HG03354 (cell line): Measurements from ENCODE around the gene KCTD6.

ENCODE experiments used
- ATAC-seq: cut with Tn5 transposase; IDR thresholded peaks from one replicate; pipeline ENCODE4 v1.9.1; 2021; ENCODE audit warnings: mild to moderate bottlenecking; ENCODE audit not compliant: unreplicated experiment, poor library complexity, severe bottlenecking

KCTD6 gene

DNA sequence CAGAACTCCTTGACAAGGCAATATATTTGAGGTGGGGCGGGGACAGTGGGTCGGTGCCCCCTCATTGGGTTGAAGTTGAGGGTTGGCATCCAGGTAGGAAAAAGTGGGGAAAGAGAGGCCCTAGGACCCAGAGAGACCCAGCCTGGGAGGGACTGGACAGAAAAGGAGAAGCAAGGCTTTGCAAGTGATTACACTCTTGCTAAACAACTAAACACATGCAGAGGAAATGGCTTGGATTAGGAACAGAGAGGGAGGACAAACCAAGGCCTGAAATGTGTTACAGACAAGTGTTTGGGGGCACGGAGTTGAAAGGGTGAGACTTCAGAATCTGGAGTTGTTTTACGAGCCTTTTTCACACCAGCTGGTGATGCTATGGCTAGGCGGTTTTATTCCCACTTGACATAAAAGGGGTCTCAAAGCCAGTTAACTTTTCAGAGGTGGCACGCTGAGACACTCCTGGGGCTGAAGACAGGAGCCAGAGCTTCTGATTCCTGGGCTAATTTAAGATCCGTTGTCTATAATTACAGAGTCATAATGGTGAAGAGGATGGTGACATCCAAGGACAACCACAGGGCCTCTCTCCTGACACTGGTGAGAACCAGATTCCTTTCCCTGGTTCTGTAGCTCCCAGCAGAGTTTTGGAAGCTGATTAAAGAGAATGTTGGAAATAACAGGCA, 7.7 kb upstream of the KCTD6 start:
- no peak for ATAC-seq

DNA sequence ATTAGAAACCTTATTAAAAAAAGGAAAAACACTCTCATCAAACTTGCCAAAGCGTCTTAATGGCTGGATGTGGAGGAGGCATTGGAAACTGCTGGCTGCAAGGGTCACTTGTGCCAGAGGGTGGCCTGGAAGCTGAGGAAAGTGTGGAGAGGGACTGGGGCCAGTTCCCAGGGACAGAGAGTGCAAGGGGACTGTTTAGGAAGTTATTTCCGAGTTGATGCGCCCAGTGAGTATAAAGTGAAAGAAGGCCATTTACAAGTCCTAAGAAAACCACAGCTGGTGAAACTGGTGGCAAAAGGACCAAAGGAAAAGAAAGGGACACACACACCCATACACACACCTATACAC, 7.2 kb upstream of the KCTD6 start:
- ATAC-seq, result no peak

DNA sequence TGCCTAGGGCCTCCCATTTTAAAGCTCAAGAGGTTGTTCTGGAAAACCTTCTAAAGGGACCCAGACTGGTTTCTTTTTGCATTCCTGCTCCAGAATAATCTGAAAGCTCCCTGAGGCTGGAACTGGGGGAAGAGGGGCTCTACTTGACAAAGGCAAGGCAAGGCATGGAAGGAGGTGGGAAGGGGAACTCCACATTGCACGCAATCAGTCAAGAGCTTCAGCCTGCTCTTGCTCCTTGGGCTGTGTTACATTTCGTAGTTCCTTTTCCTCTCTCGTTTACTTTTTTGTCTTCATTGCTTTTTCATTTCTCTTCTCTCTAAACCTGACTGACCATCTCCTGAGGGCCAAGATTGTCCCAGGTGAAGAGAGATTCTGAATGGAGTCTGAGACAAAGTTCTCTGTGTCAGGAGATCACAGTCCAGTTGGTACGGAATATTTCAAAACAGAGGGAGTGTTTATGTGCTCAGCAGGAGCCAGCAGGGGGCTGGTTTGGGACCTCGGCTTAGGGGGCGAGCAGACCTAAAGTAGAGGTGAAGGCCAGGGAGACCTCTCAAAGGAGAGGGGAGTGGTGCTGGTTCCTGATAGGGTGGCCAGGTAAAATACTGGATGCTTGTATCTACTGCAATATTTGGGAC, 6.0 kb upstream of the KCTD6 start:
- ATAC-seq, result no peak

DNA sequence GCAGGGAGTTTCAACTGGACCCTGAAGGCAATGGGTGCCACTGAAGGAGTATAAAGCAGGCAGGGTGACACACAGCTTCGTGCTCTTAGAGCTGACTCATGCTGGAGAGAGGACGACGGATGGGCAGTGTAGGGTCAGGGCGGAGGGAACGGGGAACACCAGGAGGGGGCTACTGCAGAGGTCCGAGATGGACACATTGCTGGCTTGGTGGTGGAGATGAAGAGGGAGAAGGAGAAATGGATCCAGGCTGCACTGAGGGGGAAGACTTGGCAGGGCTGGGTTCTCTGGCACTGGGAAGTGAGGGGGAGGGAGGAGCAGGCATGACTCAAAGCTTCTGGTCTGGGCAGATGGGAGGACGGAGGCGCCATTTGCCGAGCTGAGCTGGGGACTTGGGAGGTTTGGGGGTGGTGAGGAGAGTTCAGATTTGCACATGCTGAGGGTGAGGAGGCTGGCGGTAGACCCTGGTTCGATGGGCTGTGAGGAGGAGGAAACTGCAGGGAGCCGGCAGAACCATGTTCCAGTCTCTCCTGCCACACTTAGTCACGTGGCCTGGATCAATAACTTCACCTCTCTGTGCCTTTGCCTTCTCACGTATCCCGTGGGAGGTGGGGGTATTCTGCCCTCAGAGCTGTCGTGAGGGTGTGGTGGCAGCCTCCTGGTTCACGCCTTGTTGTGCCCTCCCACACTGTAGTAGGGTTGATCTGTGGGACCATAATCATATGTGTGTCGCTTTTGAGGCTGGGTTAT, 4.6 kb upstream of the KCTD6 start:
- no peak for ATAC-seq

DNA sequence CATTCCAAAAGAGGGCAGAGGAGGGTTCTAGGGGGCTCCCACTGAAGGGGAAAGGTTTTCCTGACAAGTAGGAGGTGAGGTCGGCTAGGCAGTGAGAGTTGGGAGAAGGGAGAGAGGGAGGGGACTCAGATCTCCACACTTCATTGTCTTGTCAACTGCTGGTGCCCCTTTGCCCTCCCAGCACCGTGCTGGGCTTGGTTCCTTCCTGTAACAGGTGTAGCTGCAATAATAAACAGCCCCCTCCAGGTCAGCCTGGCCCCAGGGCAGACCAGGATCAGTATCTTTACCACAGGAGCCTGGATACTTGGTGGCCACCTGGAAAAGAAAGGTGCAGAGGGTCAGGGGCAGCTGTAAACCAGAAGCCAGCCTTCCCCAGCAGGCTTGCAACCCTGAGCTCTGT, 2.9 kb upstream of the KCTD6 start:
- no peak for ATAC-seq

DNA sequence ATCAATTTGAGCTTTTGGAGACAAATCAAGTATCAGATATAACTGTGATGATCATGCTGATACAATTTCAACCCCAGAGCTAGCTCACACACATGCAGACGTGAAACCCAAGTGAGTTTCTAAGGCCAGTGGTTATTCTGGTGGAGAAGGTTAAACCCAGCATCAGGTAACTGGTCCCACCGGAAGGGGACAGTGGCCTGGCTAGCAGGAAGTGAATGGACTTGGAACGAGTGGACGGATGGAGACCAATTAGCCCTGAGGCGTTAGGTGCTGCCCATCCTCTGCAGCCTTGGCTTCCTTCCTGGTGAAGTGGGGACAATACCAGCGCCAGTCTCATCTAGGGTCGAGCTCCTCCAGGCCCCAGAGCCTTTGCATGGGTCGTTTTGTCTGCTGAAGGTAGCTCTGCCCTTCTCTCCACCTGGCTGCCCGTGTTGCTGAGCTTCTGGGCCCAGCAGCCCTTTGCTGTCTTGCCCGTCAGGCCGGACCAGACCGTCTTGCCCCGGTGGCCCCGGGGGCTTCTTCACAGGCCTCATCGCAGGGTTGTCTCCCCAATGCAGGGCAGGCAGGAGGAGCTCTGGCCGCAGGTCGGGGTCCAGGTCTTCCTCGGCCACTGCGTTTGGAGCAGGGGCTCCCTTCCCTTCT, 915 bp upstream of the KCTD6 start:
- no peak for ATAC-seq

DNA sequence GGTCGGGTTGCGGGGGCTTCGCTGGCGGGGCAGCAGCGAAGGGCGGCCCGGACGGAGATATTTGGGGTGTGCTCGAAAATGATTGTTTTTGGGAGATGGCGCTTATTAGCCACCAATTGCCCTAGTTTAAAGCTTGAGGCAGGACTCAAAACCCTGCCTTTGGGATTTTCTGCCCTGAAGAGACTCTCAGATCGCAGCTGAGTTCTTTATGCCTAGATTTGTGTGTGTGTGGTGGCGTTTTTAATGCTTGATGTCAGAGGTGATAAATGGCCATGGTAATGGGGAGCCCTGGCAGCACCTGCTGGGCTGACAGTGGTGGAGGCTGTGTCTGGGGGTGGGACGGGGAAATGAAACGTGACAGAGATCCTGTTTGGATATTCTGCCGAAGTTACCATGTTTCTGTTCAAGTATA, 604 bp downstream of the KCTD6 start:
- no peak for ATAC-seq

DNA sequence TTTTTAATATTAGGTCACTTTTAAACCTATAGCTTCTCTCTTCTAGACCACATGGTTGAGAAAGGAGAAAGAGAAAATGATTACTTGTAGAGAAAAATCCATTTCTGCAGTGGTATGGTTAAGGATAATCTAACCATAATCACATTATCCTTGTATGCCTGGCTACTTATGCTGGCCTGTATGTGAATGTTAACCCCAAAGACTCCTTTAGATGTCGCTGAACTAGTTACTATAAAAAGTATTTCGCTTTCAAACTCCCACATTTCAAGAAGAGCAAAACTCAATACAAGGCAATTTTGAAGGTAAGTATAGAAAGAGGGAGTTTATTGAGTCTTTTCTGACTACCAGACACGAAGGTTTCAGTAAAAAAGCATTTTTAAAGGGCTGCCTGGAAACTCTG, 2.2 kb downstream of the KCTD6 start:
- ATAC-seq, result no peak

DNA sequence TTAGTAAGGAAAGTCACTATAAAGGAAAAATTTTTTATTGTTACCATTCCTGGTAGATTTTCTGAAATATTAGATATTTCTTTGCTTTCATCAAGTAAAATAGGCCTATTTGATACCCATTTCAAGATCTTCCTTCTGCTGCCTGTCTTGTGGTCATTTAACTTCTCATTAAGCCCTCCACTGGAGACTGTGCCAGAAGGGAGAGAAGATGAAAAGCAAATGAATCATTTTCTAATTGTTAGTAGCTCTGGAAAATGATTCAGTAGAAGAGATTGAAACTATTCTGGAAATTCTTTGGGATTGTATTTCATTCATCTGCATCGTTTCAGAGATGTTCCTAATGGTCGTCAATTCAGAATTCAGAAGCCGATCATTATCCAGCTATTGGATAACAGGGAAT, 3.2 kb downstream of the KCTD6 start:
- ATAC-seq, result no peak

DNA sequence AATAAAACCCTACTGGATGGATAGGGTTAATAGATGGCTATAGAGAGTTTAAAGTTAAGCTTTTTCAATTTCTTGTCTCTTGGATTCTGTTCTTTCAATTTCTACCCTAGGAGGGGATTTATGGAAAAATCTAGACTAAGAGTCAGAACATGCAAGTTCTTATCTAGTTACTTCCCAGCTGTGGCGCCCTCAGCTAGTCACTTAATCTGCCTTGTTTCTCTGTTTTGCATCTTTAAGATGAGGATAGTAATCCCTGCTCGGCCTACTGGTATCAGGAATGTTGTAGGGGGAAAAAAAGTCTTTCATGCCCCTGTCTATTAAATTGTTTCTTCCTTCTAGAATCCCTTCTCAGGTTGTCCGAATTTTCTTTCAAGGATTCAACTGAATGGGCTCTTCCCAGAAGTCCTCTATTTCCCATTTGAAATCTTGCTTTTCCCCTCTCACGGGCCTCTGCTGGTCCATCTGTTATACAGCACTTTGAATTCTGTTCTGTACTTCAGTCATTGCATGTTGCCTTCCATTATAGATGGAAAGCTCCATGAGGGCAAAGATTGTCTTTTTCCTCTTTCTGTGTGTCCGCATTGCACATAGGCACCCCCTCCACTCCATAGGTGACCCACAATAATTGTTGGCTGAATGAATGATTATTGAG, 4.4 kb downstream of the KCTD6 start:
- no peak for ATAC-seq

DNA sequence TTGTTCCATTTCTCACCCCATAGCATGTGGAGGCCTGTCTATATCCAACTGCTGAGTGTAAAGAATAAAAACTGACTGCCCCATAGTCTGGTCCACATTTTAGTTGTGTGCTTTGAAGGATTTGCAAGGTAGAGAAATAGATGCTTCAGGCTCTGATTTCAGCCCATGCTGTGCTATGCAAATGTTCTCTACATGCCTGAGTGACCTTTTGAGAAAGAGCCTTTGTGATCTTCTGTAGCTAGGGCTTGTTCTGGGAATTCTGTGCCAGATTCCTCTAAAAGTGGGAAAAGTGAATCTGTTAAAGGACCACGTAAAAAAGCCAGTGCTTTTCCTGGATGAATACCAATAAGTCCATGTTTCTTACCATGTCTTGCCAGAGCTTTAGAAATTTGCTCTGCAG, 5.2 kb downstream of the KCTD6 start:
- ATAC-seq, result no peak

DNA sequence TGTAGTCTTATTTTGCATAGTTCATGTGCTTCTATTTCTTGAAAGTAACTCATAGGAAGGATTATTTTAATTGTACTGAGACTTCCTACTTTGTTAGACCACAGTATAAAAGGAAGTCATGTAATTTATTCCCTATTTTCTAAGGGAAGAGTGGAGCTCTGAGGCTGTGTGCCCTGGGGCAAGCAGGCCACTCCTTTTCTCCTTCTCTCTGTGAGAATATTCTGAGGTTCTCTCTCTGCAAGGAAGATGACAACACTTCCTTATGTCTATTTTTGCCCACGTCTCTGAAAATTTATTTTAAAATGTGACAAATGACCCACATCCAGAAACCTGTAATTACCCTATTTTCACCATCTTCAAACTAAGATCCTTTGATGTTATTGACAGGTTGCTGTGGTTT, 11.0 kb downstream of the KCTD6 start:
- ATAC-seq, result no peak

DNA sequence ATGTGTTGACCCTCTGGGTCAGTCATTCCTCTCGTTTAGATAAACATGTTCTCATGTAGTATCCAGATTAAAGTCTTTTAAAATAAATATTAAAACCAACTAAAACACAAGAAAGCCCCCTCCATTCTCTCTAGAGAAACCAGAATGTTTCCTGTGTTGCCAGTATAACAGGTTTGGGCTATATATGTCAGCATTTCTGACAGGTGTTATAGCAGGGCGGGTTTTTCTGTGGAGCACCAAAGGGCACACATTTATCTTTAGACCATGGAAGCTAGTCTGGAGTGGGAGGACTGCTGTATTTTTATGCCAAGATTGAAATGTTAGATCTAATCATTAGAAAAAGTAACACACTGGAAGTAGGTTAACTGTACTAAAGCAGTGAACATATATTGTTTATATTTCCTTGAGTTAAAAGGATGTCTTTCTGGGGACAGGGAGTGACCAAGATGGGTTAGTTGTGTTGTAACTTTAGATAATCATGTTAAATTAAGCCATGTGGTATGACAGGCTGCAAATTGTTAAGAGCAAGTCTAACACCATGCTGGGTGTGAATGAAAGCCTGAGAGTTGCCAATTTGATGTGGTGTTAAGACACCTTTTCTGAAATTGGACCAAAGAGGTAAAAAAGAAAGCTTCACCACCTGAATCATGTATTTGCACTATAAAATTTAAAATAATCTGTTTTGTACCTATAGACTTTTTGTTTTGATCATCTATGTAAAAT, 15.6 kb downstream of the KCTD6 start:
- no peak for ATAC-seq

DNA sequence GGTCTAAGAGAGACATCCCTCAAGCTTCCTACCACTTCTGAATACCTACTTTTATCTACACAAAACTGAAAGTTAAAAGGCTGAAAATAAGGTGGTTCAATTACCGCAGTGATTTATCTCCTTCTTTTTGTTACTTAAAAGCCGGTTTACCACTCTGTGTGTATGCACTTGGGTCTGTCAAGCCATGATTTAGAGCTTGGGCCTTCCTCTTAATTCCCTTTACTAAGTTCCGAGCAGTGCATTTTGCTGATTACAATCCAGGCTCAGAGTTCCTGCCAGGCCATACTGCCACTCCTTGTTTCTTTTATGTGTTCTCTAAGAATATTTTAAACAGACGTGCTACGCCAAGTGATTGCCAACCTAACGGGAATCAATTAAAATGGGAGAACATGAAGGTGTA, 16.5 kb downstream of the KCTD6 start:
- ATAC-seq, result no peak

DNA sequence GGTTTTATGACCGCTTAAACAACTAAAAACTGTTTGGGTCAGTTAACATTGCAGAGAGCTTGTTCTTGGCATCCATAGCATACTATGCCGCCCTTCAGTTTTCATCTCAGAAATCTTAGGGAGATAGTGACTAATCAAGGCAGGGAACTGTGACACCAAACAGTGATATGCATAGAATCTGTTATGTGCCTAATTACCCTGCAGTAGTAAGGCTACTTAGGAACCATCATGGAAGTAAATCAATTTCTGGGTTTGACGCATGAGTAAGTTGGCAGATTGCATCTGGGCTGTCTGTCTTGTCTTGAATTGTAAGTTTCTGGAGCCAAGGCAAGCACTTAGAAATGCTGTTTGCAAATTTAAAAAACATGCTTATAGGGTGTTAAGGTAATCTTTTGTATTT, 22.5 kb downstream of the KCTD6 start:
- no peak for ATAC-seq

DNA sequence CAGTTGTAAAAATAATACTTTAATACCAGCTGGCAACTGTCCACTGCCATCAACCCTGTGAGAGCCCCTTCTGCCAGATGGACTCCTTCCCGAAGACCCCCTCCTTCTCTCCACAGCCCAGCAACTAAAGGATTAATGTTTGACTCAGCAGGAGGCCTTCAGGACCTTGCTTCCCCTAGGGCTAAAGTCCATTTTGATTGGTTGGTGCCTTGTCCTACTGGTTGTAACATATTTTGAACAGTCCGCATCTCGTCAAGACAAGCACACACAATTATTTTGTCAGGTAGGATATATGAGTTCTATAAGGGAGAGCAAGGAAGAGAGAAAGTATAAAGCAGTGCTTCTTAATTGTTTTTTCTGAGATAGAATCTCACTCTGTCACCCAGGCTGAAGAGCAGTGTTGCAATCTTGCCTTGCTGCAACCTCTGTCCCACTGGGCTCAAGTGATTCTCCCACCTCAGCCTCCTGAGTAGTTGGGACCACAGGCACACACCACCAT, 26.4 kb downstream of the KCTD6 start:
- ATAC-seq, result no peak

DNA sequence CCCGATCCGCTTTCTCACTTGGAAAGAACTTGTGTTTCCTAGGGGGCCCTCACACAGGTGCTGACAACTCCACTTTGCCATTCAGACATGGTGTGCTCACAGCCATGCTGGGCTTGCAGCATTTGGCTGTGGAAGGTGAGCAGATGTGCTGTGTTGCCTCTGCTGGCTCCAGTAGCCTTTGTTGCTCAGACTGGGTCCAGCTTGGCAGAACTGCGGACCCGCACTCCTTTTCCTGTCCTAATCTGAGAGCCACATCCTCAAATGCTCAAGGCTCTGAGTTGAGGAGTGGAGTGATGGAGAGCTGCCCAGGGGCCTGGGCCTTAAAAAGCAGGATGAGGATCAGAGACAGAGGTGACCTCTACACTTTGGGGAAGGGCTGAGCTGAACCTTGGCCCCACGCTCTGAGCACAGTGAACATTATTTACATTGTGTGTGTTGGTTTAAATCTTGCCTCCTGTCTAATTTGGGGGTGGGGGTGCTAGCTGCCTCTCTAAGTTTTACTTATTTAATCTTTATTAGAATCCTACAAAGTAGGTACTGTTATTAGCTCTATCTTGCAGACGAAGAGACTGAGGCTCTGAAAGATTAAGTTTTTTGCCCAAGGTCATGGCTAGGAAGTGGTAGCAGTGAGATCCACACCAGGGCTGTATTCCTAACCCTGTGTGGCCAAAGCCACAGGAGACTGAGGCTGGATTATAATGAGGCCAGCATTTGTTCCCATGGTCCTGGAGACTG, 27.9 kb downstream of the KCTD6 start:
- no peak for ATAC-seq

DNA sequence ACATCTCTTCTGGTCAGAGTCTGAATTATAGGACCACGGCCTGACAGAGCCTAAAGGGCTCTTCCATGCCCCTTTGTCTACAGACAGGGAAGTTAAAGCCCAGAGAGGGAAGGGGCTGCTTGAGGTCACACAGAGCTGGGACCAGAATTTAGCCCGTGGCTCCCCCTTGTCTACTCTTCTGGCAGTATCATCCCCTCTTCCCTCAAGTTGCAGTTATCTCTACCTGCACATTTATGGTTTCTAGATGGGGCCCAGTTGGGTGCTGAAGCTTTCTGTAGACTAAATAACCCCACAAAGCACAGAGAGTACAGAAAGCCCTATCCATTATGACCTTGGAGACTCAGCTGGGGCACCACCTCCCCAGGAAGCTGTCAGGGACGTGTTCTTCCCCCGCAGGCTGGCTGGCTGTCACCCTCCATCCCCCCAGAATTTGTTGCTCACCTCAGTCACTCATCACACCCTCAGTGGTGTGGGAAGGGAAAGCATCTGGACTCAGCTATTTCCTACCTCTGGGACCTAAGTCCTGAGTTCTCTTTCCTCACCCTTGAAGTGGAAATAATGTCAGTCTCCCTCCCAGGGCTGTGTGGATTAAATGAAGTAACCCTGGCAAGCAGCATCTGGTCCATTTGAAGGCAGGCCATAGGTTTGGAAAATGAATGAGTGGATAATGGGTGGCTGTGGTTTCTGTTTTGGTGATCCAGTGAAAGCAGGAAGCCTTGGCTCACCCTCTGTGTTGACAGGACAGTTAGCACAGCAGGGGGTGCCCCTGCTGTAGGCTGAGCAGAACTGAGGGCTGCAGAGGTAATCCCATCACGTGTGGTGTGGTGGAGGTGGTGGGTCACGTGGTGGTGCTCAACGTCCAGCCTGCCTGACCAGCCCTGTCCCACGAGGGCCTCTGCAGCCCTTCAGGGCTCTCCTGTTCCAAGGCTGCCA, 28.8 kb downstream of the KCTD6 start:
- no peak for ATAC-seq
